ENCODE data around the gene TSFM. TPM values are rescaled to one million over a fixed set of nuclear protein-coding genes. Genes with fewer than 3 reads are reported as not detected.
A peak's percentile ranks its signal among the peaks of the same experiment; 100 is the strongest.

Gene TSFM
- total and polyA plus RNA-seq, 2 of the 13 experiments (the other 11 are each of a cell fraction or from before 2014, with no cell fraction given): 29.8 to 68.3 TPM

DNA sequence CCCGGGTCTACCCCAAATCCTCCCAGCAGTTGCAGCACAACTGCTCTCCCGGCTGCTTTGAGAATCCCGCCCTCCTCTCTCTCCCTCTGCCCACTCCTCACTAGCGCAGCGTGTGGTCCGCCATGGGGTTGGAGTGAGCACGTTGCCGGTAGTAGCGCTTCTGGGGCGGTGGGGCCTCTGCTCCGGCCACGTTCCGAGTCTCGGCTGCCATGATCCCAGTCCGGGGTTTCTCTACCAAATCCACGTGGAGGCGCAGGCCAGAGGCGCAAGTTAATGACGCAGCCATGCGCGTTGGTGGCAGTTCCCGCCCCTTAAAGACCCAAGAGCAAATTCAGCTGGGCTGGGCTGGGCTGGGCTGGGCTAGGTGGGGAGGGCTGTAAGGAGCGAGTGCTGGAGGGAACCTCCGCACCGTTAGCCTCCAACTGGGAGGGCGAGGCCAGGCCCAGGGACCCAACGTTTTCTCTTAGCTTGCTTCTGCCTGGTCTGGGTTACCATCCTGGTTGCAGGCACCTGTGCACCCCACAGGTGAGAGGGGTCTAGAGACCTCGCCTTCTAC, 10.6 kb upstream of the TSFM start, which contains the start of gene METTL1 (continued):
- TF ChIP-seq, protein P1, sequence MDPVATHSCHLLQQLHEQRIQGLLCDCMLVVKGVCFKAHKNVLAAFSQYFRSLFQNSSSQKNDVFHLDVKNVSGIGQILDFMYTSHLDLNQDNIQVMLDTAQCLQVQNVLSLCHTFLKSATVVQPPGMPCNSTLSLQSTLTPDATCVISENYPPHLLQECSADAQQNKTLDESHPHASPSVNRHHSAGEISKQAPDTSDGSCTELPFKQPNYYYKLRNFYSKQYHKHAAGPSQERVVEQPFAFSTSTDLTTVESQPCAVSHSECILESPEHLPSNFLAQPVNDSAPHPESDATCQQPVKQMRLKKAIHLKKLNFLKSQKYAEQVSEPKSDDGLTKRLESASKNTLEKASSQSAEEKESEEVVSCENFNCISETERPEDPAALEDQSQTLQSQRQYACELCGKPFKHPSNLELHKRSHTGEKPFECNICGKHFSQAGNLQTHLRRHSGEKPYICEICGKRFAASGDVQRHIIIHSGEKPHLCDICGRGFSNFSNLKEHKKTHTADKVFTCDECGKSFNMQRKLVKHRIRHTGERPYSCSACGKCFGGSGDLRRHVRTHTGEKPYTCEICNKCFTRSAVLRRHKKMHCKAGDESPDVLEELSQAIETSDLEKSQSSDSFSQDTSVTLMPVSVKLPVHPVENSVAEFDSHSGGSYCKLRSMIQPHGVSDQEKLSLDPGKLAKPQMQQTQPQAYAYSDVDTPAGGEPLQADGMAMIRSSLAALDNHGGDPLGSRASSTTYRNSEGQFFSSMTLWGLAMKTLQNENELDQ (CRISPR knock-in tag; IDR thresholded peaks at IDR 0.05; ENCODE audit: borderline replicate concordance): no peak
- TF ChIP-seq, protein P2, sequence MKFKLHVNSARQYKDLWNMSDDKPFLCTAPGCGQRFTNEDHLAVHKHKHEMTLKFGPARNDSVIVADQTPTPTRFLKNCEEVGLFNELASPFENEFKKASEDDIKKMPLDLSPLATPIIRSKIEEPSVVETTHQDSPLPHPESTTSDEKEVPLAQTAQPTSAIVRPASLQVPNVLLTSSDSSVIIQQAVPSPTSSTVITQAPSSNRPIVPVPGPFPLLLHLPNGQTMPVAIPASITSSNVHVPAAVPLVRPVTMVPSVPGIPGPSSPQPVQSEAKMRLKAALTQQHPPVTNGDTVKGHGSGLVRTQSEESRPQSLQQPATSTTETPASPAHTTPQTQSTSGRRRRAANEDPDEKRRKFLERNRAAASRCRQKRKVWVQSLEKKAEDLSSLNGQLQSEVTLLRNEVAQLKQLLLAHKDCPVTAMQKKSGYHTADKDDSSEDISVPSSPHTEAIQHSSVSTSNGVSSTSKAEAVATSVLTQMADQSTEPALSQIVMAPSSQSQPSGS (CRISPR knock-in tag; IDR thresholded peaks at IDR 0.05): peak; percentile 98
- TF ChIP-seq HMG20A (CRISPR knock-in tag; IDR thresholded peaks at IDR 0.05; ENCODE audit: borderline replicate concordance): no peak
- TF ChIP-seq BRD4 (CRISPR knock-in tag; IDR thresholded peaks at IDR 0.05): no peak
- peak; percentile 79; the same call in 1 of the 2 replicates for TF ChIP-seq PAX8 (CRISPR knock-in tag; IDR thresholded peaks at IDR 0.05; ENCODE audit: borderline replicate concordance)
- TF ChIP-seq, protein P3, sequence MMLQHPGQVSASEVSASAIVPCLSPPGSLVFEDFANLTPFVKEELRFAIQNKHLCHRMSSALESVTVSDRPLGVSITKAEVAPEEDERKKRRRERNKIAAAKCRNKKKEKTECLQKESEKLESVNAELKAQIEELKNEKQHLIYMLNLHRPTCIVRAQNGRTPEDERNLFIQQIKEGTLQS (CRISPR knock-in tag; IDR thresholded peaks at IDR 0.05): peak; percentile 59; the same call in 1 of the 2 replicates
- 0 out of 2 replicates have a peak, but pooled peaks have one; percentile 29 for TF ChIP-seq ZNF83 (CRISPR knock-in tag; IDR thresholded peaks at IDR 0.05; ENCODE audit: borderline replicate concordance)
- TF ChIP-seq, protein P4, sequence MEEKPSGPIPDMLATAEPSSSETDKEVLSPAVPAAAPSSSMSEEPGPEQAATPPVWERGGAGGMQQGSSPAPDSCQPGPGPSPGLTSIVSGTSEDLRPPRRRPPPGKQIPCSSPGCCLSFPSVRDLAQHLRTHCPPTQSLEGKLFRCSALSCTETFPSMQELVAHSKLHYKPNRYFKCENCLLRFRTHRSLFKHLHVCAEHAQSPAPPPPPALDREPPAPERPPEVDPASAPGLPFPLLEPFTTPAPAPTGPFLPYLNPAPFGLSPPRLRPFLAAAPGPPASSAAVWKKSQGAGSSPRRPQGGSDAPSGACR (CRISPR knock-in tag; IDR thresholded peaks at IDR 0.05): no peak; the same call in 1 of the 2 replicates
- TF ChIP-seq ZNF207 (IDR thresholded peaks at IDR 0.05; ENCODE audit: borderline replicate concordance): no peak
- peak; percentile 74; the same call in 1 of the 2 replicates for TF ChIP-seq NFIB (CRISPR knock-in tag; IDR thresholded peaks at IDR 0.05; ENCODE audit: borderline replicate concordance)
- TF ChIP-seq, protein P5, sequence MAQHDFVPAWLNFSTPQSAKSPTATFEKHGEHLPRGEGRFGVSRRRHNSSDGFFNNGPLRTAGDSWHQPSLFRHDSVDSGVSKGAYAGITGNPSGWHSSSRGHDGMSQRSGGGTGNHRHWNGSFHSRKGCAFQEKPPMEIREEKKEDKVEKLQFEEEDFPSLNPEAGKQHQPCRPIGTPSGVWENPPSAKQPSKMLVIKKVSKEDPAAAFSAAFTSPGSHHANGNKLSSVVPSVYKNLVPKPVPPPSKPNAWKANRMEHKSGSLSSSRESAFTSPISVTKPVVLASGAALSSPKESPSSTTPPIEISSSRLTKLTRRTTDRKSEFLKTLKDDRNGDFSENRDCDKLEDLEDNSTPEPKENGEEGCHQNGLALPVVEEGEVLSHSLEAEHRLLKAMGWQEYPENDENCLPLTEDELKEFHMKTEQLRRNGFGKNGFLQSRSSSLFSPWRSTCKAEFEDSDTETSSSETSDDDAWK (CRISPR knock-in tag; IDR thresholded peaks at IDR 0.05): no peak
- TF ChIP-seq, protein P6, sequence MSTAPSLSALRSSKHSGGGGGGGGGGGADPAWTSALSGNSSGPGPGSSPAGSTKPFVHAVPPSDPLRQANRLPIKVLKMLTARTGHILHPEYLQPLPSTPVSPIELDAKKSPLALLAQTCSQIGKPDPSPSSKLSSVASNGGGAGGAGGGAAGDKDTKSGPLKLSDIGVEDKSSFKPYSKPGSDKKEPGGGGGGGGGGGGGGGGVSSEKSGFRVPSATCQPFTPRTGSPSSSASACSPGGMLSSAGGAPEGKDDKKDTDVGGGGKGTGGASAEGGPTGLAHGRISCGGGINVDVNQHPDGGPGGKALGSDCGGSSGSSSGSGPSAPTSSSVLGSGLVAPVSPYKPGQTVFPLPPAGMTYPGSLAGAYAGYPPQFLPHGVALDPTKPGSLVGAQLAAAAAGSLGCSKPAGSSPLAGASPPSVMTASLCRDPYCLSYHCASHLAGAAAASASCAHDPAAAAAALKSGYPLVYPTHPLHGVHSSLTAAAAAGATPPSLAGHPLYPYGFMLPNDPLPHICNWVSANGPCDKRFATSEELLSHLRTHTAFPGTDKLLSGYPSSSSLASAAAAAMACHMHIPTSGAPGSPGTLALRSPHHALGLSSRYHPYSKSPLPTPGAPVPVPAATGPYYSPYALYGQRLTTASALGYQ (CRISPR knock-in tag; IDR thresholded peaks at IDR 0.05): no peak; the same call in 1 of the 2 replicates
